Mesodermal cell (in vitro differentiated cells): ENCODE results near the gene ELL.
A peak's percentile ranks its signal among the peaks of the same experiment; 100 is the strongest.

ENCODE experiments used
- H3K27ac ChIP-seq: 2 replicates; pipeline ENCODE4 v1.7.0; 2013; ENCODE audit warnings: mild to moderate bottlenecking, low read depth, low read length, moderate library complexity; ENCODE audit not compliant: severe bottlenecking
- H3K36me3 ChIP-seq: 2 replicates; pipeline ENCODE4 v1.7.1; 2013; ENCODE audit warnings: mild to moderate bottlenecking, low read length, moderate library complexity; ENCODE audit not compliant: control insufficient read depth, insufficient read depth
- H3K4me1 ChIP-seq: one replicate; pipeline ENCODE4 v1.7.1; 2013; ENCODE audit warnings: mild to moderate bottlenecking, low read length; ENCODE audit not compliant: insufficient read depth, control insufficient read depth, poor library complexity, severe bottlenecking
- H3K4me3 ChIP-seq: 2 replicates; pipeline ENCODE4 v1.7.0; 2013; ENCODE audit warnings: low read length, control low read depth, mild to moderate bottlenecking; ENCODE audit not compliant: insufficient read depth, poor library complexity, severe bottlenecking; ENCODE audit errors: extremely low read depth
- H3K9me3 ChIP-seq: 2 replicates; pipeline ENCODE4 v1.7.1; 2013; ENCODE audit warnings: mild to moderate bottlenecking, low read length, moderate library complexity; ENCODE audit not compliant: control insufficient read depth
- WGBS, 2 experiments: methylation state at CpG; one replicate each; pipeline ENCODE4 v1.1.5; 2013; ENCODE audit warnings: missing lambda C conversion rate in 2 of 2; ENCODE audit not compliant: insufficient coverage in 2 of 2; 5-methylcytosine and 5-hydroxymethylcytosine counted together

ELL gene

GRCh38 chr19:18467978-18468377 lies 53.9 kb downstream of the ELL start:
- Histone ChIP-seq H3K4me3 (no peak overlapping the region), H3K9me3 (no peaks in the 10 kb centered on the region), H3K36me3 (peaks cover 27% of the 10 kb centered on the region), H3K27ac (no peak overlapping the region), H3K4me1 (peaks cover 9% of the 10 kb centered on the region)
- WGBS, 2 experiments, result 93 to 100% methylated on average over 3 of the region's 3 CpGs

GRCh38 chr19:18466354-18466753 lies 55.5 kb downstream of the ELL start:
- 96 to 98% methylated on average over 11 of the region's 11 CpGs for WGBS, 2 experiments
- H3K4me3 ChIP-seq, result no peak overlapping the region

GRCh38 chr19:18465964-18466339 lies 55.9 kb downstream of the ELL start:
- peaks cover 9% of the 10 kb centered on the region for H3K4me1 ChIP-seq
- H3K27ac ChIP-seq, result no peak overlapping the region
- peaks cover 31% of the 10 kb centered on the region for H3K36me3 ChIP-seq
- no peaks in the 10 kb centered on the region for H3K9me3 ChIP-seq
- no peak overlapping the region for H3K4me3 ChIP-seq
- 96 to 97% methylated on average over 4 to 6 of the region's 6 CpGs for WGBS, 2 experiments

More at GRCh38 chr19:18466354-18466753, 55.5 kb downstream of the ELL start:
- no peaks in the 10 kb centered on the region for H3K9me3 ChIP-seq
- H3K4me1 ChIP-seq, result peaks cover 9% of the 10 kb centered on the region
- peaks cover 27% of the 10 kb centered on the region for H3K36me3 ChIP-seq
- H3K27ac ChIP-seq, result no peak overlapping the region

GRCh38 chr19:18465214-18465963 lies 56.5 kb downstream of the ELL start:
- Histone ChIP-seq H3K27ac (no peak overlapping the region), H3K4me3 (no peak overlapping the region), H3K4me1 (peaks cover 13% of the 10 kb centered on the region), H3K36me3 (peaks cover 37% of the 10 kb centered on the region), H3K9me3 (no peaks in the 10 kb centered on the region)
- 96 to 97% methylated on average over 21 to 25 of the region's 30 CpGs for WGBS, 2 experiments

- 79 to 82% methylated on average over 7 to 8 of the region's 8 CpGs for WGBS, 2 experiments
- Histone ChIP-seq H3K36me3 (peaks cover 44% of the 10 kb centered on the region), H3K4me1 (peaks cover 17% of the 10 kb centered on the region), H3K4me3 (no peak overlapping the region), H3K9me3 (no peaks in the 10 kb centered on the region), H3K27ac (peak overlapping the region; percentile 4)
Observed at GRCh38 chr19:18464646-18465045, 57.2 kb downstream of the ELL start.

GRCh38 chr19:18461471-18461870 lies 60.4 kb downstream of the ELL start:
- H3K9me3 ChIP-seq, result no peaks in the 10 kb centered on the region
- H3K27ac ChIP-seq, result no peak overlapping the region
- peaks cover 28% of the 10 kb centered on the region for H3K4me1 ChIP-seq
- H3K4me3 ChIP-seq, result no peak overlapping the region
- H3K36me3 ChIP-seq, result peaks cover 68% of the 10 kb centered on the region
- 95 to 96% methylated on average over 22 of the region's 22 CpGs for WGBS, 2 experiments

GRCh38 chr19:18460900-18461299 lies 61.0 kb downstream of the ELL start:
- H3K36me3 ChIP-seq, result peaks cover 69% of the 10 kb centered on the region
- H3K27ac ChIP-seq, result no peak overlapping the region
- H3K9me3 ChIP-seq, result no peaks in the 10 kb centered on the region
- peaks cover 28% of the 10 kb centered on the region for H3K4me1 ChIP-seq
- H3K4me3 ChIP-seq, result no peak overlapping the region
- 95 to 98% methylated on average over 10 to 12 of the region's 12 CpGs for WGBS, 2 experiments

- Histone ChIP-seq H3K4me3 (no peak overlapping the region), H3K27ac (no peak overlapping the region), H3K36me3 (peaks cover 66% of the 10 kb centered on the region), H3K4me1 (peaks cover 32% of the 10 kb centered on the region), H3K9me3 (no peaks in the 10 kb centered on the region)
- WGBS, 2 experiments, result 72 to 84% methylated on average over 15 to 16 of the region's 21 CpGs
Observed at GRCh38 chr19:18457483-18458331, 64.2 kb downstream of the ELL start.

GRCh38 chr19:18456974-18457373 lies 64.9 kb downstream of the ELL start:
- no peak overlapping the region for H3K4me3 ChIP-seq
- peaks cover 64% of the 10 kb centered on the region for H3K36me3 ChIP-seq
- peaks cover 36% of the 10 kb centered on the region for H3K4me1 ChIP-seq
- no peaks in the 10 kb centered on the region for H3K9me3 ChIP-seq
- H3K27ac ChIP-seq, result no peak overlapping the region
- 87 to 91% methylated on average over 5 to 8 of the region's 9 CpGs for whole genome bisulfite sequencing, 2 experiments

- H3K27ac ChIP-seq, result no peak overlapping the region
- H3K4me3 ChIP-seq, result no peak overlapping the region
- H3K4me1 ChIP-seq, result peaks cover 37% of the 10 kb centered on the region
- 93 to 100% methylated on average over 4 of the region's 4 CpGs for WGBS, 2 experiments
- peaks cover 62% of the 10 kb centered on the region for H3K36me3 ChIP-seq
- no peaks in the 10 kb centered on the region for H3K9me3 ChIP-seq
Observed at GRCh38 chr19:18456279-18456678, 65.6 kb downstream of the ELL start.
